HL-60 (cell line): Measurements from ENCODE around the gene ROPN1.

Experiments
- DNase-seq, 2 experiments: peaks; one replicate each; pipeline ENCODE4 v3.0.0-alpha.2; 2010 to 2020; ENCODE audit warnings: low read depth in 1 of 2, low spot score in 1 of 2
- H3K27ac ChIP-seq: fragments of 250-450 bp; sonication (Bioruptor Pico); replicated peaks from 2 replicates; pipeline ENCODE4 v1.5.1; 2020; ENCODE audit warnings: mild to moderate bottlenecking, moderate library complexity
- H3K27me3 ChIP-seq: fragments of 250-450 bp; sonication (Bioruptor Pico); 2 replicates; pipeline ENCODE4 v1.5.1; 2021; ENCODE audit warnings: mild to moderate bottlenecking, moderate library complexity; ENCODE audit not compliant: insufficient read depth, poor library complexity, severe bottlenecking
- H3K4me3 ChIP-seq: replicated peaks from 2 replicates; pipeline ENCODE4 v1.5.1; 2011; ENCODE audit warnings: mild to moderate bottlenecking, control low read depth, low read length; ENCODE audit not compliant: insufficient read depth
- CTCF ChIP-seq: IDR thresholded peaks from one replicate; pipeline ENCODE4 v1.5.1; 2011; ENCODE audit warnings: low read length, control low read depth, inconsistent platforms; ENCODE audit not compliant: insufficient read depth
- GABPA ChIP-seq: IDR thresholded peaks from 2 replicates; pipeline ENCODE4 v1.6.1; 2012; ENCODE audit warnings: low read depth
- POLR2AphosphoS5 ChIP-seq: IDR thresholded peaks from 2 replicates; pipeline ENCODE4 v1.6.1; 2012; ENCODE audit warnings: low read depth
- SPI1 ChIP-seq: IDR thresholded peaks from 2 replicates; pipeline ENCODE4 v1.6.1; 2012; ENCODE audit warnings: low read depth, mild to moderate bottlenecking, borderline replicate concordance
- TF ChIP-seq, protein P1 (sequence below): IDR thresholded peaks from 2 replicates; pipeline ENCODE4 v1.6.1; 2012; ENCODE audit warnings: low read depth; ENCODE audit not compliant: insufficient replicate concordance

Gene ROPN1

GRCh38 chr3:123961508-123961856, 30.4 kb downstream of the ROPN1 start:
- peak overlapping the region; percentile 83 for H3K27ac ChIP-seq
- peak overlapping the region; percentile 60 for H3K4me3 ChIP-seq
- TF ChIP-seq SPI1 (no peak), POLR2AphosphoS5 (no peak), CTCF (no peak), GABPA (no peak)
- TF ChIP-seq, protein P1, sequence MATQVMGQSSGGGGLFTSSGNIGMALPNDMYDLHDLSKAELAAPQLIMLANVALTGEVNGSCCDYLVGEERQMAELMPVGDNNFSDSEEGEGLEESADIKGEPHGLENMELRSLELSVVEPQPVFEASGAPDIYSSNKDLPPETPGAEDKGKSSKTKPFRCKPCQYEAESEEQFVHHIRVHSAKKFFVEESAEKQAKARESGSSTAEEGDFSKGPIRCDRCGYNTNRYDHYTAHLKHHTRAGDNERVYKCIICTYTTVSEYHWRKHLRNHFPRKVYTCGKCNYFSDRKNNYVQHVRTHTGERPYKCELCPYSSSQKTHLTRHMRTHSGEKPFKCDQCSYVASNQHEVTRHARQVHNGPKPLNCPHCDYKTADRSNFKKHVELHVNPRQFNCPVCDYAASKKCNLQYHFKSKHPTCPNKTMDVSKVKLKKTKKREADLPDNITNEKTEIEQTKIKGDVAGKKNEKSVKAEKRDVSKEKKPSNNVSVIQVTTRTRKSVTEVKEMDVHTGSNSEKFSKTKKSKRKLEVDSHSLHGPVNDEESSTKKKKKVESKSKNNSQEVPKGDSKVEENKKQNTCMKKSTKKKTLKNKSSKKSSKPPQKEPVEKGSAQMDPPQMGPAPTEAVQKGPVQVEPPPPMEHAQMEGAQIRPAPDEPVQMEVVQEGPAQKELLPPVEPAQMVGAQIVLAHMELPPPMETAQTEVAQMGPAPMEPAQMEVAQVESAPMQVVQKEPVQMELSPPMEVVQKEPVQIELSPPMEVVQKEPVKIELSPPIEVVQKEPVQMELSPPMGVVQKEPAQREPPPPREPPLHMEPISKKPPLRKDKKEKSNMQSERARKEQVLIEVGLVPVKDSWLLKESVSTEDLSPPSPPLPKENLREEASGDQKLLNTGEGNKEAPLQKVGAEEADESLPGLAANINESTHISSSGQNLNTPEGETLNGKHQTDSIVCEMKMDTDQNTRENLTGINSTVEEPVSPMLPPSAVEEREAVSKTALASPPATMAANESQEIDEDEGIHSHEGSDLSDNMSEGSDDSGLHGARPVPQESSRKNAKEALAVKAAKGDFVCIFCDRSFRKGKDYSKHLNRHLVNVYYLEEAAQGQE: no peak
- no peaks in the 10 kb centered on the region for H3K27me3 ChIP-seq
- no peak for DNase-seq

- peak; percentile 70 to 92 for DNase-seq
- TF ChIP-seq SPI1 (peak; percentile 11; the same call in 1 of the 2 replicates), GABPA (peak; percentile 91), POLR2AphosphoS5 (peak; percentile 88), CTCF (no peak)
- TF ChIP-seq, protein P1: peak; percentile 49
- H3K27ac ChIP-seq: peak within 1 kb of the TSS; percentile 83
- peak within 1 kb of the TSS; percentile 60 for H3K4me3 ChIP-seq
- H3K27me3 ChIP-seq: no peaks in the 10 kb centered on the region
Measured at GRCh38 chr3:123960781-123961507, 31.0 kb downstream of the ROPN1 start, which contains the start of gene CCDC14. Gene CCDC14 (minus strand): TSS chr3:123961229. CDS start chr3:123961173, 56 bp downstream.

DNA sequence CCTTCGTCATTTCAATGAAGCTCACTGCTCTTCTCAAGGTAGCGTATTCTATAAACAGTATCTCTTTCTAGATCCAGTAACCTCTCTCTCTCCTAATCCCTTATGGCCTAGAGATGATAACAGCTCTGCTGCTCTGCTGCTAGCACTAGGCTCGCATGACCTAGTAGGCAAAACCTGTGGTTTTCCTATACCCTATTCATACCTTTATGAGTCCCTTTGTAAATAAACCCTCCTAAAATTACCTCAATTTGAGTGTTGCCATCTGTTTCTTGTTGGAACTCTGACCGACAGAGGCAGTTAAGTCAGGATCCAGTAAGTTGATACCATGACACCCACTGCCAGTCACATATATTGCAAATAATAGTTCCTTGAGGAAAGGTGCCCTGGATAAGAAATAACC, 38.2 kb downstream of the ROPN1 start:
- no peak for DNase-seq
- H3K27me3 ChIP-seq: no peaks in the 10 kb centered on the region
- H3K27ac ChIP-seq: no peak overlapping the region
- H3K4me3 ChIP-seq: no peak overlapping the region
- TF ChIP-seq GABPA (no peak), POLR2AphosphoS5 (no peak), CTCF (no peak)
